Thyroid gland (tissue), 4 donors: ENCODE results near the gene NT5C1B.

Source experiments
- CTCF ChIP-seq, 6 experiments: fragments of 200-600 bp in 3 of 6; fragments of 450-650 bp in 3 of 6; sonication (generic) in 3 of 6; IDR thresholded peaks; one replicate each; pipeline ENCODE4 v1.5.1; 2016 to 2019; ENCODE audit warnings: antibody characterized with exemption in 6 of 6, mild to moderate bottlenecking in 2 of 6, inconsistent platforms in 1 of 6, moderate library complexity in 1 of 6
- POLR2A ChIP-seq, 2 donors: fragments of 450-650 bp; IDR thresholded peaks; one replicate each; pipeline ENCODE4 v1.6.1; 2017; ENCODE audit warnings: antibody characterized with exemption in 2 of 2, mild to moderate bottlenecking in 2 of 2, moderate library complexity in 1 of 2

- TF ChIP-seq CTCF (IDR thresholded peaks at IDR 0.05) (no peak), POLR2A (IDR thresholded peaks at IDR 0.05) (no peak)
These were observed 61.5 kb downstream of the NT5C1B start for GRCh38 chr2:18527822-18528221.
